Activated effector memory CD4-positive, alpha-beta T cell treated with Interleukin-2 at 50 U/mL for 16 hours (primary cell): ENCODE data around the gene SDHC.
"Not testable (repeated sequence)": the region's sequence is repeated elsewhere in the genome, so short reads cannot be mapped to it uniquely, and the experiment has no call there.

Source experiments
- DNase-seq: peaks from one replicate; pipeline ENCODE4 v3.0.0-alpha.2; 2020

Gene SDHC

GRCh38 chr1:161311595-161312181 lies 2.5 kb upstream of the SDHC start:
- no peak for DNase-seq

DNA sequence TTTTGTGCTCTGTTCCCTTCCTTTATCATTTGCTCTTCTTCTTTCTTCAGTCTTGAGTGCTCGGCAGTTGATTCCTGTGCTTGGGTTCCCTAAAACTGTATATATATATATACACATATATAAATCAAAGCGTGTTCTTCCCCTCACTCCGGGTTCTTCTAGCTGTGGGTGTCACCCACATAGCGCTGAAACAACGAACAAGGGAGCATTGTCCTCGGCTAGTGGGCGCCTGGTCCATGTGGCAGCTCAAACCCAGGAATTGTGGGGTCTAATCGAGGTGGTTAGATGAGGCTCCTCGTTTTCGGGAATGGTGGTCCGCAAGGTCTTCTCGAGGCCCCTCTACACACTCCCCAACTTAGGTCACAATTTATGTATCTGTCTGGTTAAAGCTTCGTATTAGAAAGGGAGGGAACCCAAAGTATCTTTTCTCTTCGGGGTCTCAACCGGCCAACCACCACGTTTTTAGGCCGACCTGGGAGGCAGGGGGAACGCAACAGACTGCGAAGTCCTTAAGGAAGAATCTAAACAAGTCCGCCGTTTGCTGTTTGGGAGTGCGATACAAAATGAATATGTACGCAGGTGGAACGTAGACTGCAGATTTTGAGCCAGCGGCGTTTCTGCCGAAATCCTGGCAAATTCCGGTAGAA lies 504 bp upstream of the SDHC start:
- DNase-seq = no peak

GRCh38 chr1:161315841-161316674 lies 1.9 kb downstream of the SDHC start:
- not testable (repeated sequence) for DNase-seq

GRCh38 chr1:161324020-161324419 lies 9.8 kb downstream of the SDHC start:
- DNase-seq = no peak

DNA sequence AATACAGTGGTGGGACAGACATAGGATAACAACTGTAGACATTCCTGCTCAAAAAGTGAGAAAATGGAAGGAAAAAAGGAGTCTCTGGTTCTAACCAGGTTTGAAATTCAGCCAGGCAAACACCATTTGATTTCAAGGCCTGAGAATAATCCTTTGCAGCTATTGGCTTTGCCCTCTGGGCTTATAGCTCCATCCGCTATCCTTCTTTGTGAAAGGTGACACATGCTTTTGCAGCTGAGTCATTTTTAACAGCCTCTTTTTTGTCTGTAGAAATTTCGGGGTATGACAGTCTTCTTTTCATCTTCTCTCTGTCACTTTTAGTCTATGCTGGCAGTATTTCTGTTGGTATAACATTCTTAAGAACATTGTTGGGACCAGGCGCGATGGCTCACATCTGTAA lies 16.2 kb downstream of the SDHC start:
- no peak for DNase-seq

DNA sequence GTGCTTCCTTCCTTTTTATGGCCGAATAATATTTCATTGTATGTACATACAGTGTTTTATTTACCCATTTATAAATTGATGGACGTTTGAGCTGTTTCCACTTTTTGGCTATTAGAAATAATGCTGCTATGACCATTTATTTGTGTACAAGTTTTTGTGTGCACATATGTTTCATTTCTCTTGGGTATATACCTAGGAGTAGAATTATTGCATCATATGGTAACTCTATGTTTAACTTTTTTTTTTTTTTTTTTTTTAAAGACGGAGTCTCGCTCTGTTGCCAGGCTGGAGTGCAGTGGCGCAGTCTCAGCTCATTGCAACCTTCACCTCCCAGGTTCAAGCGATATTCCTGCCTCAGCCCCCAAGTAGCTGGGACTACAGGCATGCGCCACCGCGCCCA lies 19.0 kb downstream of the SDHC start:
- DNase-seq = no peak

DNA sequence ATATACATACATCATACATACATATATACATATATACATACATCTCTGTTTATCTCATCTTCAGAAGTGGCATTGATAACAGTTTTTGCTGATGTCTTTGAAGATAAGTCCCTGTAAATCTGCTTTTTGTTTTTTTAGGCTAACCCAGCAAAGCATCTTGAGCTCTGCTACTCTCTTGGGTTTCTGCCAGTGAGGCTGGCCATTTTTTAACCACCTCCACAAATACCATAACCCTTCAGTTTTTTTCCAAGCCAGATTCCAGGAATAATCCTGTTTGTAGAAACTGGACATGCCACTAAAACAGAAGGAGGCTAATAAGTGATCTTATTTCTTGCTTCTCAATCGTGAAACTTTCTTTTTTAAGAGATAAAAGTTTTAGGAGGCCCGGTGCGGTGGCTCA lies 21.6 kb downstream of the SDHC start:
- DNase-seq = no peak

DNA sequence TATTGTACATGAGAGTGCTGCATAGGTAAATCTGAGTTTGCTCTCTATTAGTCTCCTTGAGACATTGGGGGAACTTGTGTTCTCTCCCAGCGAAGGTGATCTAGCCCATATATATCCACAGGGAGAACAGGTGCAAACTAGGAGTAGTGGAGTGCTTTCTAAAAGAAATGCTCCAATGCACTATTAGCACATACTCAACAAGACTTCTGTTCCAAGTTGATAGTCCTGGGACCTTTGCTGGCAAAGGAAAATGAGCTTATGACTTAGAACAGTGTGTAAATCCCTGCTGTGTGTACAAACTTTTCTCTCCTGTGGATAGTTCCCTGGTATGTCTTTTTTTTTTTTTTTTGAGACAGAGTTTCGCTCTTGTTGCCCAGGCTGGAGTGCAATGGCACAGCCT lies 28.0 kb downstream of the SDHC start:
- DNase-seq = no peak

DNA sequence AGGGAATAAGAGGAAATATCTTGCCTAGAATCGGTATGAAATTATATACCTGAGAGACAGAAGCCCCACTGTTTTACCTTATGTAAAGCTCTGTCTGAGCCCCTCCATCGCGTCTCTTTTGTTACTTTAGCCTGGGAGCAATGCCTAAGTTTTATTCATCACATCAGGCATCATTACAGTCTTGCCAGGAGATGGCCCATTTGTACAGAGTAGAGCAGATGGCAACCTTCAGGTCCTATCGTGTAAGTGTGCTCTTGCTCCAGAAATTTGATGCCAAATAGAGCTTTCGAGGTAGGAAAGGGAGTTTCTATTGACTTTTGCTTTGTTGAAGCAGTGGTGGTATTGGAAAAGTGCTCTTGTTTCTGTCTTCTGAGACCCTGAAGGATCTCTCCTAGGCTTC lies 28.6 kb downstream of the SDHC start:
- DNase-seq = no peak

- DNase-seq = no peak
Measured at GRCh38 chr1:161350671-161351070, 36.5 kb downstream of the SDHC start.

DNA sequence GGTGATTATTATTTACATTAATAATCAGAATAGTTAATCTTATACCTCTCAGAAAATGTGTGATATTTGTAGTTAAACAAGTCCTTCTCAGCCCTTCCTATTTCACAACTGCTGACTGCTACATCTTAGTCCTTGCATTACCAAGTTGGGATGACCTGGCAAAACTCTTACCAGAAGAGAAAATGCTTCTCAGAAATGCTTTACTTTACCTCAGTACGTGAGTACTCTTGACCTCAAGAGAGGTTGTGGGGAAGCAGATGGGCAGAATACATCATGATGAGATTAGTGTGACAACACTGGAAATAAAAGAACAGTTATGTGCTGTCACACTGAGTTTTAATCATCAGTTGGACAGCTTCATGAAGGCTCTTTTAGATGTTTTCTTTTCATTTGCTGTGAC lies 37.3 kb downstream of the SDHC start:
- DNase-seq = no peak

GRCh38 chr1:161357073-161357472 lies 42.9 kb downstream of the SDHC start:
- no peak for DNase-seq

- DNase-seq = no peak
Measured at GRCh38 chr1:161359291-161359690, 45.1 kb downstream of the SDHC start.

DNA sequence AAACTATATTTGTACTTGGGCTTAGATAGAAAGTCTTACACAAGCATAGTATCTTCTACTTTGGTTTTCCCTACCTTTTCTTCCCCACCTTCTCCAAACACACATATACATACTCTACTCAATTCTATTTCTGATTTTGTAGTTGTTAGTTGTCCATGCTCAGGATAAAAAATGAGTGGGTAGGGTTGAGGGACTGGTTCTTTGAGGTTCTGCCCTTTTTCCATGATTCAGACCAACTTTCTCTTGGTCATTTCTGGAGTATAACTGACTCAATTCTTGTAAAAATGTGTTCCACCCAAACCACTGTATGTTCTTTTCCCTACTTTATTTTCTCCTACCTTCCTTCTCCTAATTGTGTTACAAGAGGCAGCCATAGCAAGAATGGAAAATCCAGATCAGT lies 50.2 kb downstream of the SDHC start:
- no peak for DNase-seq

GRCh38 chr1:161365207-161365606 lies 51.0 kb downstream of the SDHC start:
- no peak for DNase-seq

DNA sequence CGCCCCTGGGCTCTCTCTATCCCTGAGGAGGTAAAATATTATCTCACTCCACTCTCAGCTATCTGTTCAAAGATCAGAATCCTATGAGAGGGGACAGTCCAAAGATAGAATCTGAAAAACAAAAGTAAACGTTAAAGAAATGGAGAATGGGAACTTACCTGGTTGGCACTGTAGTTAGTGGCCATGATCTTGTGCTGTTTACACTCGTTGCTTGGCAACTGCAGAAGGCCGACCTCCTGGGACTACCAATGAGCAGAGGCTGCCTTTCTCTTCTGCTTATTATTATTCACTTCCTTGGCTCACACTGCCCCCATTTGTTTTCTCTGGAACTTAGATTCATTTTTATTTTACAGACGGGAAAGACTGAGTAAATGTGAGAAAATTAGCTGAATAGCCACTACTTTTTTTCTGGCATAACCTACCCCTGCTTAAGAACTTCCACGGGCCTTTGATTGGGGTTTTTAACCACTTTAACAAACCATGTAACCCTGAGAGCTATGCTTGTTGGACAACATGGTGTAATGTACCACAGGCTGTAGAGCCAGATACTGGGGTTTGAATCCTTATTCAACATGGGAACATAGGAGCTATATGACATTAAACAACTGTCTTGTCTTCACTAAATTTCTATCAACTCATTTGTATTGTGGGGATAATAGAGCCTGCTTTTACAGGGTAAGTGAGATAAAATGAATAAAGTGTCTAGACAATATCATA lies 53.7 kb downstream of the SDHC start, which contains the start of gene CFAP126:
CFAP126 (minus strand) TSS at position 193 of the 717 bp plus-strand sequence; CDS start at position 185, 8 bp downstream.
- peak; percentile 7 for DNase-seq

DNA sequence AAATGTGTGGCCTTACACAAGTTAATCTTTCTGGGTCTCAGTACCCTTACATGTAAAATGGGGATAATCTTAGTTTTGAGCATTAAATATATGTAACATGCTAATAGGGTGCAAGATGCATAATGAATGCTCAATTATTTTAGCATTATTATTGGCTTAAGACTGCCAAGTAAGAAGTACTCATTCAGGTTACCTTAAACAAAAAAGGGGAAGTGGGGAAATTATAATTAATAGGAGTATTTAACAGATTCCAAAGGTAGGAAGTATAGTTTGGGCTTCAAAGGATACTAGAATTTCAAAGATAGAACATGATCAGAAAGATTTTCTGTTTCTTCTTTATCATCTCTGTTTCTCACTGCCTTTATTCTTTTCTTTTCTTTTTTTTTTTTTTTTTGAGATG lies 59.3 kb downstream of the SDHC start:
- DNase-seq = no peak

DNA sequence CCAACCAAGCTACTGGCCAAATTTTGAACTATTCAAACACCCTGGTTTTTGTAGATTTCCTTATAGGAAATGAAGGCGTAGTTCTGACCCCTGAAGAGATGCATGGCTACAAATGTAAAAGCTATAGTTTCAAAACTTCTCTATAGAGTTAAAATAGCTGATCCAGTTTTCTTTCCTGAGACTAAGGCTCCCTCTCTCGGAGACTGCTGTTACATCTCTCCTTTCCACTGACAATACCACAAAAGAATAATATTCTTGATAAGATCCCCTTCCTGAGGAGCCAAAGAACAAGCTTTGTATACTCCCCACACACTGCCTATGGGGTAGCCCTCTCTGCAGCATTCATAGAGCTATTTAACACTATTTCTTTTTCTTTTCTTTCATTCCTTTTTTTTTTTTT lies 60.2 kb downstream of the SDHC start:
- no peak for DNase-seq

DNA sequence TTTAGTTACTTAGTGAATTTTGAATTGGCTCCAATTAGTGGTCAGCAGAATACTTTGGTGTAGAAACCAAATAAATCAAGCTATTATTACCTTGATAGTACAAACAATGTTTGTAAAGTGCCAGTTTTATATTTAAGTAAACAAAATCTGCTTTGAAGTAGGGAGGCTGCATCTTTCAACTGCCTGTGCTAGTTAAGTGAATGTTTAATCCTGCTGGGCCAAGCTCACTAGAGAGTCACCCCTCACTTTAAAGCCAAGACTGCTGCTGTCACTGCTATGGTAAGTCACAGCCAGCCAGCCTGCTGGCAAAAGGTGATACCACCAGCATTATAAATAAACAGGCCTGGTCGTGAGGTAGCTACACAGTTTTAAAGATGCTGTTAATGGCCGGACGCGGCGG lies 63.8 kb downstream of the SDHC start:
- no peak for DNase-seq

- no peak for DNase-seq
Measured at GRCh38 chr1:161379071-161379470, 64.9 kb downstream of the SDHC start.

GRCh38 chr1:161381707-161382106 lies 67.5 kb downstream of the SDHC start:
- no peak for DNase-seq

DNA sequence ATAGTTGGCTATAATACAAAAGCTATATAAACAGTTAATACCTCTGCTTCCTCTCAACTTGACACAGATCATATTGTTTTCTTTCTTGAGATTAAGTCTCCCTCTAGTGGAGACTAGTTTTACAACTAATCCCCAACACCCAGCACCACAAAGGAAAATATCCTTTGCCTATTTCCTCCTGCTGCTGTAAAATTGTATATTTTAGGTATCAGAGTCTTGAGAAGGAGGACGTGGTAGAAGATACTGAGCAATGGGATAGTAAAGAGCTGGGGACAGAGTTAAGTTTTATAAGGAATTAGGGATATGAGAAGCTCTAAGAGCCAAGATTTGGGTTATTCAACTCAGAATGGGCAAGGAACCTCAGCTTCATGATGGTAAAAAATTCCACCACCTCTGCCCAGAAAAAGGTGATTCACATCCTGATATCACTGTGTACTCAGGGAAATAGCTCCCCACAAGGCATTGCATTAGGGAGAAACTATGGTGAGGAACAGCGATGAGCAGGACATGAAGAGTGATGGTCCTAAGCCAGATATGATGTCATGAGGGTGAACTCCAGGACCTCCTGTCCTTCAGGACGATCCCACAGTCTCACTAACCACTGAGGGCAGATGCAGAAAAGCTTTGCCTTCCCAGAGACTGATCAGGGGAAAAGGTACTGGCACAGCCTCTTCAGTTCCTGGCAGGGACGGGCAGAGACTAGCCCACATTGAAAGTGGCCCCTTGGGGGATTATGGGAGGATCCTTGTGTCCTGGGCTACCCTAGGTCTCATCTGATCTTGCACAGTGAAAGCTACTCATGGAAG lies 68.2 kb downstream of the SDHC start:
- DNase-seq = no peak

GRCh38 chr1:161388639-161389038 lies 74.5 kb downstream of the SDHC start:
- no peak for DNase-seq
